HG02870 (cell line): ENCODE measurements around the gene MYO5C.
"Not testable (repeated sequence)": the region's sequence is repeated elsewhere in the genome, so short reads cannot be mapped to it uniquely, and the experiment has no call there.

ENCODE experiments used
- ATAC-seq: cut with Tn5 transposase; IDR thresholded peaks from one replicate; pipeline ENCODE4 v1.9.1; 2021; ENCODE audit warnings: mild to moderate bottlenecking, moderate library complexity; ENCODE audit not compliant: unreplicated experiment

Gene MYO5C

DNA sequence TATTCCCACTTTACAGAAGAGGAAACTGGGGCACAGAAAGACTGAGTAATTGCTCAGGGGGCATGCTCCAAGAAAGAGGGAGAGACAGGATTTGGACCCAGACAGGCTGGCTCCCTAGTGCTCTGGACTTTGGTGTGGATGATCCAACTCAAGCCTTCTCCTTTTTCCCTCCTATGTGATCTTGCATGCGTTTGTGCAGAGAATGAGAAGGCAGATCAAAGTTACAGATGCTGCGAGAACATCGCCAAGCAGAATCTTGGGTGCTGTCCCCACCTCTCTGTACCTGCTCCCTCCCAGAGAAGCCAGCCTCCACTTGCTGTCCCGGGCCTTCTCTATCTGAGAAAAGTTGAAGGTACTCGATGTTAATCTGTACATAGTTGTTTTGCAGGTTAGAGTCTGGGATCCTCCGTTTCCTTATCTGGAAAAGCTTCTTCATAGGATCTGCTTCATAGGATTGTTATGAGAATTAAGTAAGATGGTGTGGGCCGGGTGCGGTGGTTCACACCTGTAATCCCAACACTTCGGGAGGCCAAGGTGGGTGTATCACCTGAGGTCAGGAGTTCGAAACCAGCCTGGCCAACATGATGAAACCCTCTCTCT, 114.7 kb downstream of the MYO5C start:
- ATAC-seq, result no peak

DNA sequence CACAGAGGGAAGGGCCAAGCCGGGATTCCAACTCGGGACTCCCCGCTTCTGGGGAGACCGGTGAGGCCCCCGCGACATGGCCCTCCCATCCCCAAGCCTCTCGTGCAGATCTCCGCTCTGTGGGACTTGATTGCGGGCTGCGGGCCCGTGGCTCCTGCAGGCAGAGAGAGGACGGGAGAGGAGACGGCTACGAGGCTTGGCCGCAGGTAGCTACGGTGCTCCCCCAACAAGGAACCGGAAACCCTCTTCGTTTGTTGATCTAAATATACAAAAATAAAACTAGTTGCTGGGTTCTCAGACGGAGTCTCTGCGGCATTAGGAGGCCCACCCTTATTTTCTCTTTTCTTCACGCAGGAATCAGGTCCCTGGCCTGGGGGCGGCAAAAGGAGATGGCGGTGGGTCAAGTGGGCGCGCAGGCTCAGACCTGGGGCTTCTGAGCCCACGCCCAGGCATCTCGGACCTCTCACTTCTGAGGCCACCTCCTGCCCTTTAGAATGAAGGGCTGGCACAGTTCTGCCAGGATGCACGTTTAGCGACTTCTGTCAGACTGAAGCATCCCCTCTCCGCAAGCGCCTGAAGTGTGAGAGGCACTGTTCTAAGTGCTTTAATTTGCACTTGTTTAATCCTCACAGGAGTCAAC, 115.3 kb downstream of the MYO5C start:
- ATAC-seq, result peak; percentile 31

DNA sequence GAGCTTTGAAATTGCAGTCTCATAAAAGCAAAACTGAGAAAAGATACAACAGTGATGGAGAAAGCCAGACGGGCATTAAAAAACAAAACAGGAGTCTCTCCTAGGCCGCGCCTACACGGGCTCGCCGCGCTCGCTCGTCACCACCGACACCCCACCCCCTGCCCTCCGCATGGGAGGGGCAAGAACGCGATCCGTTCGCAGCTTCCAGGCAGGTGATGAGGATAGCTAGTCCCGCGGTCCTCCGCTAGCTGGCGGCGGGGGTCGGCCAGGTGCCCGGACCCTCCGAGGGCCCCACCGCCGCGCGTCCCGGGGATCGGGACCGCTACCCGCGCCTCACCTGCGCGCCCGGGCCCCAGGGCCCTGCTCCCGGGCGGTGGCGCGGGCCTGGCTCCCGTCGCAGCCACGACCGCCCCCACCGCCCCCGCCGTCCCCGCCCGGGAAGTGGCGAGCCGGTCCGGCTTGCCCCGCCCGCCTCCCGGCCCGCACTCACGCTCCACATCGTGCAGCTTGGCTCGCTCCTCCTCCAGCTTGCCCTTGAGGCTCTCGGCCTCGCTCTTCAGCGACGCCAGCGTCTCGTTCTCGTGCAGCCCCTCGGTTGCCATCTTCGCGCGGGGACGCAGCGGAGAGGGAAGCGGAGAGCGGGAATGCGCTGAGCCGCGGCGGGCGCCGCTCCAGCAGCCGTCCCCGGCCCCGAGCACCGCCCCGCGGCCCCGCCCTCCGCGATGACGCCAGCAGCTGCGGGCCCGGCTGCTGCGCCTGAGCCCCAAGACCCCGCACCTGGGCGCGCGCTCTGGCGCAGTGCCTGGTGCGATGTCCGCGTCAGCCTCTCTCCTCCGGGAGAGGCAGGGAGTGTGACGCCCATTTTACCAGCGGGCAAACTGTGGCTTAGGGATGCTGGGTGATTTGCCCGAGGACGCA, 116.1 kb downstream of the MYO5C start:
- peak; percentile 86 for ATAC-seq

DNA sequence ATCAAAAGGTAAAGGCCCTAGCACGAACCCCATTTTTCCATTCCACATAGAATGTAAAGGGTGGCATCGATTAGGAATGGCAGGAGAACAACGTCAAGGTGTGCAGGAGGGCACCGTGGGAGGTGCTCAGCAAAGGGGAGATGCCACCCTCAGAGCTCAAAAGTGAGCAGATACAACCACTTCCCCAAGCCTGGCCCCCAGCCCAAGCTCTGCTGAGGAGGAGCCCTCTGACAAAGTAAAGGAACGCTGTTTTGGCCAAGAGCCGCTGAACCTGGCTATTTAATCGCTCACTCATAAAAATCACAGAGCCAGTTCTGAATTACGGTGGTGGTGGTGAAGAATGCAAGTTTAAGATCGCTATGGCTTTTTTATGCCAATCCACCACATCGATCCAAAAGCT, 116.8 kb downstream of the MYO5C start:
- no peak for ATAC-seq

DNA sequence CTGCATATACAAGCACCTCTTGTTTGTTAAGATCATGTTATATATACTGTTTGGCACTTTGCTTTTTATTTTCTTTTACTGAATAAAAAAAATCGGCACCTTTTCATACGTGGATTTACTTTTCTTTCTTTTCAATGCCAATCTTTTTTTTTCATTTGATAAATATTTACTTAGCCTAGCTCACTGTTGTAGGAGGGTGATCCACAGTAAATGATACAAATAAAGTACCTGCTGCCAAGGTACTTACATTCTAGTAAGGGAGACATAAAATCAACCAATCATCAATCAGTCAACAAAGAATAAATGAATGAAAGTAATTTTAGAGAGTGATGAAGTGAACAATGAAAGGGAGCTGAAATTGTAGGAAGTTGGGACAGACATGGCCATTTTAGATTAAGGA, 122.7 kb downstream of the MYO5C start:
- no peak for ATAC-seq

DNA sequence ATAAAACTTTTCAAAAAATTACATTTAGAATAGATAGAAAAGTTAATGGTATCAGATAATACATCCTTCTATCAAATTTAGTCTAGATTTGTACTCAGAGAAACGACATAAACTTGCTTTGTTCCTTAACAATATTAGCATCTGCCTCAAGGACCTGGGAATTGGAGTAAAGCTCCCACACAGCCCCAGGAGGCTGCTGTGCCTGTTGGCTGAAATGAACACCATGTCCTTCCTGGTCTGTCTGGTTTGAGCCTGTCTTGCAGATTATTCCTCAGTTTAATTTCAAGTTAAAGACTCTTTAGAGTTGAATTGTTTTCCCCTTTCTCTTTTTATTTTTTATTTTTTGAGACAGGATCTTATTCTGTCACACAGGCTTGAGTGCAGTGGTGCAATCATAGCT, 123.8 kb downstream of the MYO5C start:
- ATAC-seq, result no peak

DNA sequence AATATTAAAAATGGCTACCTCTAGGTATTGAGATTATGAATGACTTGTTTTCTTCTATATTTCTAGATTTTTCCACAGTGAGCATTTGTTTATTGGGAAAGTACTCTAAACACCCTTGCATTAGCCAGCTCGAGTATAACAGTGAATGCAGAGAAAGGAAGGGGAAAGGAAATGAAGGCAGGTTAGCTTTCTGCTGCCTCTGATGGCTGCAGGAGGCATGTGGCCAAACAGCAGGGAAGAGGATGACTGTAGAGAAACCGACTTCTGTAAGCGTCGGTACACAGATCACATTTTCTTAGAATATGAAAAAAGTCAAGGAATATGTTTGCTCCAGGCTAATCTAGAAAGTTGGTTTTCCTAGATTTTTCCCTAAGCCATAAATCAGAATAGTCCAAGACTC, 124.2 kb downstream of the MYO5C start:
- ATAC-seq, result no peak

DNA sequence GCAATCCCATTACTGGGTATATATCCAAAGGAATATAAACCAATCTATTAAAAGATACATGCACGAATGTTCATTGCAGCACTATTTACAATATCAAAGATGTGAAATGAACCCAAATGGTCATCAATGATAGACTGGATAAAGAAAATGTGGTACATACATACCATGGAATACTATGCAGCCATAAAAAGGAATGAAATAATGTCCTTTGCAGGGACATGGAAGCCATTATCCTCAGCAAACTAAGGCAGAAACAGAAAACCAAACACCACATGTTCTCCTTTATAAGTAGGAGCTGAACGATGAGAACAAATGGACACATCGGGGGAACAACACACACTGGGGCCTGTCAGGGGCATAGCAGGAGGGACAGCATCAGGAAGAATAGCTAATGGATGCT, 125.4 kb downstream of the MYO5C start:
- ATAC-seq, result not testable (repeated sequence)

DNA sequence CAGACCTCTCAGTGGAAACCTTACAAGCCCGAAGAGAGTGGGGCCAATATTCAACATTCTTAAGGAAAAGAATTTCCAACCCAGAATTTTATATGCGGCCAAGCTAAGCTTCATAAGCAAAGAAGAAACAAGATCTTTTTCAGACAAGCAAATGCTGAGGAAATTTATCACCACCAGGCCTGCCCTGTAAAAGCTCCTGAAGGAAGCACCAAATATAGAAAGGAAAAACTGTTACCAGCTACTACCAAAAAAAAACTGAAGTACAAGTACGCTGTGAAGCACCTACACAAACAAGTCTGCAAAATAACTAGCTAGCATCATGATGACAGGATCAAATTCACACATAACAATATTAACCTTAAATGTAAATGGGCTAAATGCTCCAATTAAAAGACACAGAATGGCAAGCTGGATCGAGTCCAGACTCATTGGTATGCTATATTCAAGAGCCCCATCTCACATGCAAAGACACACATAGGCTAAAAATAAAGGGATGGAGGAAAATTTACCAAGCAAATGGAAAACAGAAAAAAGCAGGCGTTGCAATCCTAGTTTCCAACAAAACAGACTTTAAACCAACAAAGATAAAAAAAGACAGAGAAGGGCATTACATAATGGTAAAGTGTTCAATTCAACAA, 130.0 kb downstream of the MYO5C start:
- ATAC-seq, result not testable (repeated sequence)

DNA sequence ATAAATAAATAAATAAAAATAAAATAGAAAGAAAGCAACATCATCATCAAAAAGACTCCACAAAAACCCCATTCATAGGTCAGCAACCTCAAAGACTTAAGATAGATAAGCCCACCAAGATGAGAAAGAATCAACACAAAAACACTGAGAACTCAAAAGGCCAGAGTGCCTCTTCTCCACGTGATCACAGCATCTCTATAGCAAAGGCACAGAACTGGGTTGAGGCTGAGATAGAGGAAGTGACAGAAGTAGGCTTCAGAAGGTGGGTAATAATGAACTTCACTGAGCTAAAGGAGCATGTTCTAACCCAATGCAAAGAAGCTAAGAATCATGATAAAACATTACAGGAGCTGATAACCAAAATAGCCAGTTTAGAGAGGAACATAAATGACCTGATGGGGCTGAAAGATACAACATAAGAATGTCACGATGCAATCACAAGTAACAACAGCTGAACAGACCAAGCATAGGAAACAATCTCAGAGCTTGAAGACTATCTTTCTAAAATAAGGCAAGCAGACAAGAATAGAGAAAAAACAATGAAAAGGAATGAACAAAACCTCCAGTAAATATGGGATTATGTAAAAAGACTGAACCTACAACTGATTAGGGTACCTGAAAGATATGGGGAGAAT, 130.9 kb downstream of the MYO5C start:
- no peak for ATAC-seq

DNA sequence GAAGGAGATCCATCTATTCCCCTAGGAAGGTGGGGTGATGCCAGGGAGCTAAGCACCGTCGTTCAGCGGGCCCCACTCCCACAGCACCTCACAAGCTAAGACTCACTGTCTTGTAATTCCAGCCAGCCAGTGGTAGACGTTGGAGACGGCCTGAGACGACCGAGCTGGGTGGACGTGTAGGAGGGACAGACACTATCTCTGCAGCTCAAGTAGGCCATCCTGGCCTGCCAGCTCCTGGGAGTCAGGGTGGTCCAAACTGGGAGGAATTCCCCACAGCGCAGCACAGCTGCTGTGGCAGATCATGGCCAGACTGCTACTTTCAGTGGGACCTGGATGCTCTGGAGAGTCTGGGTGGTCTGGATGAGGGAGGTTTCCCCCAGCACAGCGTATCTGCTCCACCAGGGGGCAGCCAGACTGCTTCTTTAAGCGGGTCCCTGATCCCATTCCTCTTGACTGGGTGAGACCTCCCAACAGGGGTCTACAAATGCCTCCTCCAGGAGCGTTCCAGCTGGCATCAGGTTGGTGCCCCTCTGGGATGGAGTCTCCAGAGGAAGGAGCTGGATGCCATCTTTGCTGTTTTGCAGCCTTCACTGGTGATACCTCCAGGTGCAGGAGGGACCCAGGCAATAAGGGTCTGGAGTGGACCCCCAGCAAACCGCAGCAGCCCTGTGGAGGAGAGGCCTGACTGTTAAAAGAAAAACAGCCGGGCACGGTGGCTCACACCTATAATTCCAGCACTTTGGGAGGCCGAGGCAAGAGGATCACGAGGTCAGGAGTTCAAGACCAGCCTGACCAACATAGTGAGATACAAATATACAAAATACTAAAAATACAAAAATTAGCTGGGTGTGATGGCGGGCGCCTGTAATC, 132.0 kb downstream of the MYO5C start:
- no peak for ATAC-seq

DNA sequence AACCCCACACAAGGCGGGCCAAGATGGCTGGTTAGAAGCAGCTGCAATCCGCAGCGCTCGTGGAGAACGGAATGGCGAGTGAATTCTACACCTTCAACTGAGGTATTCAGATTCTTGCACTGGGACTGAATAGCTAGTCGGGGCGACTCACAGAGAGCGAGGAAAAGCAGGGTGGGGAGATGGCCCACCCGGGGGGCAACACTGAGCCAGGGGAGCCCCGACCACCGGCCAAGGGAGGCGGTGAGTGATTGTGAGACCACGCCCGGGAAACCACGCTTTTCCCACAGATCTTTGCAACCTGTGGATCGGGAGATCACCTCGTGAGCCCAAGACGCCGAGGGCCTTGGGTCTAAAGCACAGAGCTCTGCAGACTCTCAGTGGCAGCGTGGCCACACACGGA, 132.7 kb downstream of the MYO5C start:
- no peak for ATAC-seq

DNA sequence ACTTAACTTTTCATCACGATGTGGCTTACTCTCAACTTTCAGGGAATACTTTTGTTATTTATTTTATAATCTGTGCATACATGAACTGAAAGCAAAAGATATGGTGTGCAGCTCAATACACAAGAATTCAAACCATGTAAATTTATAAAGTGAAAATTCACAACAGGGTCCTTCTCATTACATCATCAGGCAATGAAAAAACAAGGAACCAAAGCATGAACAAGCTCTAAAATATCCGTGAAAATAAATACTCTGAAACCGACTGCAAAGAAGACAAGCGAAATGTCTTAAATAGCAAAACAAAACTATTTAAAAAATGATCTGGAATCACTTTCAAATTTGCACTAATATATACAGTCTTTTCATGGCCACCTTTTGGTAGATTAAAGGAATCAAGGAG, 133.3 kb downstream of the MYO5C start:
- no peak for ATAC-seq

DNA sequence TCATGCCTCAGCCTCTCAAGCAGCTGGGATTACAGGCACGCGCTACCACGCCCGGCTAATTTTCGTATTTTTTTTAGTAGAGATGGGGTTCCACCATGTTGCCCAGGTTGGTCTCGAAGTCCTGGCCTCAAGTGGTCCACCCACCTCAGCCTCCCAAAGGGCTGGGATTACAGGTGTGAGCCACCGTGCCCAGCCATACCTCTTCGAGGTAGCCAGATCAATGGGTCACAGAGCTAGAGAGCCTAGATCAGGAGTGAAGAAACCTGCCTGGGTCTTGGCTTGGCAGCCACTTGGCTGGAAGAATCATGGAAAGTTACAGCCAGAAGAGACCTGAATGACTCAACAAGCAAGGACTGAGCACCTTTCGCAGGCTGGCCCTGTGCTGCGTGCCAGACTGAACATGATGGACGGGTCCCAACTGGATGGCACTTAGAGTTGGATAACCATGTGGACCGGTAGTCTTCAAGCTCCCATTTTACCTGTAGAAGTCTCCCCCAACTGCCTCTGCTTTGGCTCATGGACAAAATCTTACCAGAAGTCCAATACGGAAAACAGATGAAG, 134.1 kb downstream of the MYO5C start:
- no peak for ATAC-seq

DNA sequence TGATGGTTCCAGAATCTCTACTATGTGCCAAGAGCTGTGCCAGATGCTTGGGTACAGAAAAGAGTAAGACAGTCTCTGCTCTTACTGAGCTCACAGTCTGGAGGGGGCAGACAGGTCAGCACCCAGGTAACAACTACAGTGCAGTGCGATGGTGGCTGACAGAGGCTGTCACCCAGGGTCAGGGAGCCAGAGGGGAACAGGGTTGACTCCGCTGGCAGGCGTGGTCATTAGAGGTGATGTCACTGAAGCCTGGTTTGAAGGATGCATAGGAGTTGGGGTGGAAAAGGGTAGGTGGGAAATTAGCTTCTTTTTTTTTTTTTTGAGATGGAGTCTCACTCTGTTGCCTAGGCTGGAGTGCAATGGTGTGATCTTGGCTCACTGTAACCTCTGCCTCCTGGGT, 136.0 kb downstream of the MYO5C start:
- no peak for ATAC-seq

DNA sequence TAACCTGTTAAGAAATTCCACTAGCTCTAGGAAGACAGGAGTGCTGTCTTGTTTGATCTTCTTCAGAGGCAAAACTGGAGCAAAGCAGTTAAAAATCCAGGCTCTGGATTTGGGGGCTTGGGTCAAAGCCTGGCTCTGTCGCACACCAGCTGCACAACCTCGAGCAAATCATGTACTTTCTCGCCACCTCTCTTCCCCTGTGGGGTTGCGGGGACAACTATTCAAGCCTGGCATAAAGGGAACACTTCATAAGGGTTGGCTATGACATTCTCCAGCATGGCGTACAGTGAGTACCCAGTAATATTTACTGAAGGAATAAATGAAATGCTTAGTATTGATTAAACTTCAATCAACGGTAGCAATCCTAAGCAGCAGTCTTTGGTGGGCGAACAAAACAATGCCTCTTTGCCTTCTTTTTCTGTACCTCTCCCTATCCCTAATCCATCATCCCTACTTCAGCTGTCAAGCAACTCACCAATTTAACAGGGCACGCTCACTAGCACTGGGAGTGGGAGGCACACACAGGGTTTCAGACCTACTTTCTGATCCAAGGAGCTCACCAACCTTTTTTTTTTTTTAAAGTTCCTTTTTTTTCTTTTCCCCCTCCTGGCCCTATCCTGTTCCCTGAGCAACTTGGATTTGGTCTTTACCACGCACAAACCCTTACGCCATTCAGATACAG, 137.4 kb downstream of the MYO5C start:
- no peak for ATAC-seq

DNA sequence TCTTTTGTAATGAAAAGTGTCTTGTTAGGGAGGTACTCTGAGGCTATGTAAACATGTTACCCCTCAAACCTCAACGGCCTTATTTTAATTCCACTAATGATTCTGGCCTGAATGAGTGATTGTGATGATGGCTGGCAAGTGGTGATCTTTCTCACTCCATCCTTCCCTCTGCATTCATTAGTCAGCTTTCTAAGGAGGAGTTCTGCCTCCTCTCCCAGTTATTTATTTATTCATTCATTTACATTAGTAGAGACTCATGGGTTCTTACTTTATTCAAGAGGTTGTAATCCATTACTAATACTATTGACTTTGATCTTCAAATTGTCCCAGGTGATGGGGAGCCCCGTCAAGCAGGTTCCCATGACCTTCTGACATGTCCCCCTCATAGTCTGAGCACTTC, 139.7 kb downstream of the MYO5C start:
- no peak for ATAC-seq

DNA sequence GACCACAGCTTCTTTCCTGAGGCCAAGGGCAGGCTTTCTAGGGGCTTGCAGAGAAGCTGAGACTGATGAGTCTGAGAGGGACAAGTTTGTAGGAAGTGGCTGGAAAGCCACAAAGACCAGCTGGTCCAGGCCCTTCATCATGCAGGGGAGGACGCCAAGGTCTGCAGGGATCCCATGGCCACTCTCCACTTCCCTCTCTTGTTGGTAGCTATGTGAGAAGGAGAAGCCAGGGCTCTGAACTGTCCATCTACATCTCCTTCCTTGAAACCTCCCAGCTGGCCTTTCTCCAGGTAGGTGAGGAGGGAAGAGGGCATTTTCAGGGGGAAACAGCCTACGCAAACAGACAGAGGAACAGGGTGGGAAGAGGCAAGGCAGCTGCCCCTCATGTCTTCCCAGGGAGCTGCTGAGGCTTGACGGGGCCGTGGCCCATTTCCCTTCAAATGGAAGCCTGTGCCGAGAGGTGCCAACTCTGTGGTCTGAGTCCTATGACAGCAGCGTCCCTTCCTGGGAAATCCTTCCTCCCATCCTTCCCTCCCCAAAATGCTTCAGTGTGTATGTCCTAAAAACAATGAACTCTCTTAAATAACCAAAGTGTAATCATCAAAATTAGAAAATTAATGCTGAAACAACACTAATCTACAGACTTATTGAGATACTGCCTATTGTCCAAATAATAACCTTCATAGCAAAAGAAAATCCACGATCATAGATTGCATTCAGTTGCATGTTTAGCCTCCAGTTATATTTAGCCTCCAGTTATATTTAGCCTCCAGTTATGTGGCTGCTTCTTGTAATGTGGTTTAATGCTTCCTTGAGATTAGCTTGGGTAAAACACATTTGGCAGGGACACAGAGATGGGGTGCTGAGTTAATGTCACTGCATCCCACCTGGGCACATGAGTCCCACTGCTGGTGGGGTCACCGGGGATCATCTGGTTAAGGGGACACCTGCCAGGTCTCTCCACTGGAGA, 140.4 kb downstream of the MYO5C start:
- ATAC-seq, result no peak
